Stimulated activated CD8-positive, alpha-beta memory T cell treated with anti-CD3 and anti-CD28 coated beads, Interleukin-12 subunit alpha, Interleukin-12 subunit beta, amount 100 ng/mL, for 24 hours (primary cell): ENCODE measurements around the gene MAP3K4.

Experiments used
- DNase-seq: peaks from one replicate; pipeline ENCODE4 v3.0.0-alpha.2; 2020; ENCODE audit errors: extremely low read depth

MAP3K4 gene

DNA sequence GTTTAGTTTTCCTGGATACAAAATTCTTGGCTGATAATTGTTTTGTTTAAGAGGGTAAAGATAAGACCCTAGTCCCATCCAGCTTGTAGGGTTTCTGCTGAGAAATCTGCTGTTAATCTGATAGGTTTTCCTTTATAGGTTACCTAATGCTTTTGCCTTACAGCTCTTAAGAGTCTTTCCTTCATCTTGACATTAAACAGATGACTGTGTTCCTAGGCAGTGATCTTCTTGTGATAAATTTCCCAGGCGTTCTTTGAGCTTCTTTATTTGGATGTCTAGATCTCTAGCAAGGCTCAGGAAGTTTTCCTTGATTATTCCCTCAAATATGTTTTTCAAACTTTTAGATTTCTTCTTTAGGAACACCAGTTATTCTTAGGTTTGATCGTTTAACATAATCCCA is 134.0 kb downstream of the MAP3K4 start:
- DNase-seq = no peak

DNA sequence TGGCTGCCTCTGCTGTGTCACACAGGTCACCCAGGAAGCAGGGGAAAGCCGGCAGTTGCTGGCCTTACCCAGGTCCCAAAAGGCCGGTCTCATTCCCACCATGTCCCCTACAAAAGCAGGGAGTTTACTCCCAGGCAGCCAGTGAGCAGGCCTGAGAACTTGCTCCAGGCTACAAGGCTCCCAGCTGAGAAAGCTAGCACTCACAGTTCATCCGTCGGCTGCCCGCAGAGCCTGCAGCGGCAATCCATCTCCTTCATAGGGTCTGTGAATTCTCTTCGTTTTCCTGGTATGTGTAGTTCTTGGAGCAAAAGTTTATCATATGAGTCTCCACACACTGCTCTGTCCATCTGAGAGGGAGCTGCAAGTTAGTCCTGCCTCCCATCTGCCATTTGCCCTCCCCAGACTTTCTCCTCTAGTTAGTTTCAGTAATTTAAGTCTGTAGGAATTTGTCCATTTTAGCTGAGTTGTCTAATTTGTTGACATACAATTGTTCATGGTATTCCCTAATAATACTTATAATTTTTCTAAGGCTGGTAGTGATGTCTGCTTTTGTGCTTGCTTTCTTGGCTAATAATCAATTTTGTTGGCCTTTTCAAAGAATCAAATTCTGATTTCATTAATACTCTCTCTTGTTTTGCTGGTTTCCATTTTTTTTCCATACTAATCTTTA is 135.6 kb downstream of the MAP3K4 start:
- DNase-seq = no peak

- no peak for DNase-seq
Measured at GRCh38 chr6:161128230-161128629, 136.7 kb downstream of the MAP3K4 start.

- DNase-seq = no peak
Measured at GRCh38 chr6:161128680-161129196, 137.2 kb downstream of the MAP3K4 start.

- no peak for DNase-seq
Measured at GRCh38 chr6:161130541-161130940, 139.0 kb downstream of the MAP3K4 start.

- no peak for DNase-seq
Measured at GRCh38 chr6:161130967-161131766, 139.6 kb downstream of the MAP3K4 start.

DNA sequence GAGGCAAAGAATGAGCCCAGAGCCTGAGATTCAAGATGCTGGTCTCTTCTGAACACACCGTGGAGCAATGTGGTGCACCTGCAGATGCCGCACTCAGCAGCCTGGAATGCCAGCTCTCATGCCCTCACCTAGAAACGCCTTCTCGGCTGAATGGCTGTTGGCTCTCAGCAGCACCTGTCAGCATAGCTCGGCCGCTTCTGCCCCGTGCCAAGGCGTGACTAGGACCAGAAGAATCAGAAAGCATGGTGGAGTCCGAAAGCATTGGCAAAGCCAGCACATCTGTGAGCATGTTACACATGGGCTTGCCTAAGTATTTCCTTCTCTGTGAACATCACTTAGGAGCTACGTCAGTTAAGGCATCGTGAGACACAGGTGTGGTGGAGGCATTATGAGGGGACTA is 140.8 kb downstream of the MAP3K4 start:
- no peak for DNase-seq

- DNase-seq = no peak
Measured at GRCh38 chr6:161133963-161134362, 142.4 kb downstream of the MAP3K4 start.

- no peak for DNase-seq
Measured at GRCh38 chr6:161134550-161135298, 143.2 kb downstream of the MAP3K4 start.

DNA sequence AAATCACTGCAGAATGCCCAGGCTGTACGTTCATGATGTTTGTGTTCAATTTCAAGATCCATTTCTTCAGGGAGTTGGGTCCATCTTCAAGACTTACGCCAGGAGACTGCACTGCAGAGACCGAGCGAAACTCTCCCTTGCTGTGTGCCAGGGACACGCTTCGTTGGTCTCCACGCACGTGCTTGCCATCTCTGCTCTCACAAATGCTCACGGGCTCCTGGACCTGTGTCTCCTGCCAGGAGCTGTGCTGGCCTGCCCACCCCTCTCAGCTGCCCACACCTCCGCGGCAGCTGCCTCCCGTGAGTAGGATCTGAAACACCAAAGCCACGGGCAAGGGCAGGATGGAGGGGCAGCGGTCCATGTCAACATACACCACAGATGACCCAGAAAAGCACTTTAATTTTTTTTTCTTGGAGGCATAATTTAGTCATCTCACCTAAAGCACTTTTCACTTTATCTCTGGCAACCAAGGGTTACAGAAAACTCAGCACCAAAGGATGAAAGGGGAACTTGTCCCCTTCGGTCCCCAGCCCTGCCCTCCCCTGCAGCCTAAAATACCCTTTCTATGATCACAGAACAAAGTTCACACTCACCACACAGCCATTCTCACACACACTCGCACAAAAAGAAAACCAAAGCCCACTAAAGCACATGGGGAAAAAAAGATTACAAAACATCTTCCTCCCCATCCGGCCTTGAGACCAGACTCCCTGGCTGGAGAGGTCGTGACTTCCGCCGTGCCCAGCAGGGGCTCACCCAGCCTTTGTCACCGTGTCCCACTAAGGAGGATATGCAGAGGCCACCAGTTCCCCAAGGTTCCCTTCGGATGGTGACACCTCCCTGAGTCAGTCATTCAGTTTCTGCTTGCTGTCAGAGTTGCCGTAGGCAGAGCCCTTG is 144.4 kb downstream of the MAP3K4 start:
- no peak for DNase-seq

DNA sequence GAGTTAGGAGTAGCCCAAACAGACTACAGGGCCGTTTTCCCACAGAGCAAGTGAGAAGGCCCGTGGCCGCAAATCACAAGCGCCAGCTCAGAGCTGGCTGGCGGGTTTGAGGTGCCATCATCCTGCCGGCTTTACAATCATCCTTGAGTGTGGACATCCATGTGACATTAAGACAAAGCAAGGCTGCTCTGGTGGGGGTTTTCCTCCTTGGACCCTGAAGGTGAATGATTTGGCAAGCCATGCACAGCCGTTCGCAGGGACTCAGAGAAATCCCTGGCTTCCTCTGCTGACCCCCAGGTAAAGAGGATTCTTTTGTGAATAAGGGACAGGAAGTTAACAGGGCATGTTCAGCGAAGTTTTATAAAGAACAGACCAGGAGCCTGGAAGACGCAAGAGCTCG is 145.1 kb downstream of the MAP3K4 start:
- DNase-seq = no peak

DNA sequence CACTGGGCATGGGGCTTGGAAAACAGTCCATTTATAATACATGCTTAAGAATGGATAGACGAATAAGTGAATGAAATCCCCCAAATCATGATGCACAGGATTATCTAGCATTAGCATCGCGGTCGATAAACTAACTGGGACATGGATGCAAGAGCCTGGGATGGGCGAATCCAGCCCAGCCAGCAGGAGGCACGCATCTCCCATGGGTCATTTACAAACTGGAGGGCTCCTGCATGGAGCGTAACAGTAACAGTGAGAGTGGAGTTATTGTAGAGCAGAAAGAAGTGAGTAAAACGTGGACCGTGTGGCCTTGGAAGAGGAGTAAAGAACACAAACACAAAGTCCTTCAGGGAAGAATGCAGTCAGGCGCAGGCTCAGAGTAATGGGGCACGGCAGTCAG is 145.8 kb downstream of the MAP3K4 start:
- DNase-seq = no peak

GRCh38 chr6:161137839-161138542 is 146.4 kb downstream of the MAP3K4 start:
- DNase-seq = no peak

- no peak for DNase-seq
Measured at GRCh38 chr6:161138543-161139303, 147.2 kb downstream of the MAP3K4 start.

DNA sequence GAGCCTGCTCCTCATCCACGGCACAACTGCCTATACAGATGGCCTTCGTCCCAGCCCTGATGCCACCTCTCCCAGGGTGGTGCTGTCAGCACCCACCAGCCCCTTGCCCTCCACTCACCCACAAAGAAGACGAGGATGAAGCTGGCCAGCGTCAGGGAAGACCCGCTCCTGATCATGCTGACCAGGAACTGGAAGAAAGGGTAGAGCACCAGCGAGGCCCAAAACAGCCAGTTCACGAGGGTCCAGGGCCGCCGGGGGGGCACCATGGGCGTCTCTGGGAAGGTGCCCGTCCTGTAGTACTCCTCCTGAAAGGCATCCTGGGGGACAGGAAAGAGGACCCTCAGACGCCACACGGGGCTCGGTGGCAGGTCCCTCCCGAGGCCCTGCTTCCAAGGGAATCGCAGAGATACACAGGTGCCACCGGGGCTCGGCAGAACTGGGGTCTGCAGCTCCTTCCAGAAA is 147.8 kb downstream of the MAP3K4 start:
- DNase-seq = no peak

DNA sequence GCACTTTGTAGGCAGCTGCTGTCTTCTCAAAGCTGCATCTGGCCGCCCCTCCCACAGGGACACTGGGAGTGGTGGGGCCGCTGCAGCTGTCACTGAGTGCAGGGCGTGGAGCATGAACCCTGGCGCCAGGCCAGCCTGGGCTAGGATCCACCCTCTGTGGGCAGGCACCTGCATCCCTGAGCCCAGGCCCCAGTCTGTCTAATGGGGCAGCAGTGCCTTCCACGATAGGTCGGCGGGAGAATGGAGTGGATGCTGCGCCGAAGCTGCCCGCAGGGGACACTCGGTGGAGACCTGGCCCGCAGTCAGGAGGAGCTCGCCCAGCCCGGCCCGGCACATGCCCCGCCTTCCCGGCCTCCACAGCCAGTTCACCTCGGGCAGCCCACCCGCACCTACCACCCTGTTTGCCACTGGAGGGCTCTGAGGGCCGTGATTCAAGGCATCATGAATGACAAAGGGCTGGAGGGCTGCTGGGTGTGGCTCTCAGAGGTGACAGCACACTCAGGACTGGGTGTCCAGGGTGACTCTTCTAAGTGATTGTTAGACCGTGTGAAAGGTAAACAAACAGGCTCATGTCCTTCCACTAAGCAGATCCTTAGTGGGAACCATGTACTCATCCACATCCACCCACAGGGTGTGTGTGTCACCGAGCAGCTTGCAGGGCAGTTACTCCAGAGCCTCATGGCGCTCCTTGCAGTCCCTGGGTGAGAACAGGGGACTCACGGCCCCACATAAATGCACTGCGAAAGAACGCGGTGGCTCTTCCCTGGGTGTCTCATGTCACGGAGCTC is 148.4 kb downstream of the MAP3K4 start:
- no peak for DNase-seq

DNA sequence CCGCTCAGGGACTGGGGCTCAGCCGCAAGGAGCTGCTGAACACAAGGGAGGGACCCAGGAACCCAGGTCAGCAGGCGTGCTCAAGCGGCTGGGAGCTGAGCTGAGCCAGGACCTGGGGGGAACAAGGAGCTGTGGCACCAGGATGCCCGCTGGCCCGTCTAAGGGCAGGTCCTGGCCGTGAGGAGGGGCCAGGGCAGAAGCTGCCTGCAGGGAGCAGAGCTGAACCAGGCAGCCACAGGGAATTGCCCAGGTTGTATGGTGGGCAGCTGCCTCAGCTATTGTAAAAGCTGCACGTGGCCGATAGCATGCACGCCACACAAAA is 148.9 kb downstream of the MAP3K4 start:
- DNase-seq = no peak

DNA sequence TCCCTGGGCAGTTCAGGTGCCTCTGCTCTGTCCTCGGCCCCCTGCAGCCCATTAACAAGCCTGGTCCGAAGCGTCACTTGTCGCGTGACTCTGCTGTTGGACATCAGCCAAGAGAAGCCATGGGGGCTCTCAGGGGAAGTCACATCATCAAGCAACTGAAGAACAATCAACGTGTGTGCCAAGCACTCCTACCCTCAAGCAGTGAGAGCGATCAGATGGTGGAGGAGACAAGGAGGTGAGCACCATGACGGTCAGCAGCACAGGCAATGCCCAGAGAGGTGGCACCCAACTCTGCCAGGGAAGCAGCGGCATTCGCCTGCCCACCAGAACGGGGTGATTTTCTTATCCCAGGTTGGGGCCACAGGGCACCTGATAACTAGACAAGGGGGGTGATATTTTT is 149.6 kb downstream of the MAP3K4 start:
- DNase-seq = no peak

GRCh38 chr6:161142957-161143296 is 151.4 kb downstream of the MAP3K4 start:
- no peak for DNase-seq
